Fibroblast of pulmonary artery (primary cell): ENCODE results near the gene STEAP2.

Experiments
- DNase-seq: peaks from one replicate; pipeline ENCODE4 v3.0.0-alpha.2; 2010; ENCODE audit warnings: low read depth
- H3K4me3 ChIP-seq: replicated peaks from 2 replicates; pipeline ENCODE4 v1.5.1; 2011; ENCODE audit warnings: low read depth, mild to moderate bottlenecking, control low read depth, low read length, moderate library complexity
- CTCF ChIP-seq: IDR thresholded peaks from 2 replicates; pipeline ENCODE4 v1.5.1; 2011; ENCODE audit warnings: mild to moderate bottlenecking, control low read depth, low read length, inconsistent platforms; ENCODE audit errors: missing control alignments

Gene STEAP2

GRCh38 chr7:90230834-90231233 lies 19.3 kb downstream of the STEAP2 start:
- no peak for DNase-seq
- no peak overlapping the region for H3K4me3 ChIP-seq
- no peak for TF ChIP-seq CTCF

DNA sequence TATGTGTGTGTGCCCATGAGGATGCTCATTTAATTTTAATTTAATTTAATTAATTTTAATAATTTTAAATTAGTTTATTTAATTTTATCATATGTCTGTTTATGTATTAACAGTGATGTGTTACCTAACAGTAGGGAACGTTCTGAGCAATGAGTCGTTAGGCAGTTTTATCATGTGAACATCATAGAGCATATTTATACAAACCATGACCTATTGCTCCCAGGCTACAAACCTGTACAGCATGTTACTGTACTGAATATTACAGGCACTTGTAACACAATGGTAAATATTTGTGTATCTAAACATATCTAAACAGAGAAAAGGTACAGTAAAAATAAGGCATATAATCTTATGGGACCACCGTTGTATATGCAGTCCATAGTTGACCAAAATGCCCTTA lies 19.8 kb downstream of the STEAP2 start:
- H3K4me3 ChIP-seq = no peak overlapping the region
- no peak for DNase-seq
- no peak for TF ChIP-seq CTCF

- no peak for DNase-seq
- H3K4me3 ChIP-seq = no peak overlapping the region
- no peak for TF ChIP-seq CTCF
These were observed 20.9 kb downstream of the STEAP2 start for GRCh38 chr7:90232430-90232829.

DNA sequence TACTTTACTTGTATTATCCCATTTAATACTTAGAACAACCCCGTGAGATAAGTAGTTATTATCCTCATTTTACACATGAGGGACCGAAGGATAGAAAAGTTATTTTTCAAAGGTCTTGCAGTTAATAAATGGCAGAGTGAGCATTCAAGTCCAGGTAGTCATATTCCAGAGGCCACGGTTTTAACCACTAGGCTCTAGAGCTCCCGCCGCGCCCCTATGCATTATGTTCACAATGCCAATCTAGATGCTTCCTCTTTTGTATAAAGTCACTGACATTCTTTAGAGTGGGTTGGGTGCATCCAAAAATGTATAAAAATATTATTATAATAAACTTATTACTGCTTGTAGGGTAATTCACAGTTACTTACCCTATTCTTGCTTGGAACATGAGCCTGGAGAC lies 22.0 kb downstream of the STEAP2 start:
- H3K4me3 ChIP-seq = no peak overlapping the region
- DNase-seq = no peak
- TF ChIP-seq CTCF = no peak

GRCh38 chr7:90236721-90237289 lies 25.3 kb downstream of the STEAP2 start:
- TF ChIP-seq CTCF = no peak
- no peak overlapping the region for H3K4me3 ChIP-seq
- no peak for DNase-seq

GRCh38 chr7:90238022-90238421 lies 26.5 kb downstream of the STEAP2 start:
- TF ChIP-seq CTCF = no peak
- H3K4me3 ChIP-seq = no peak overlapping the region
- no peak for DNase-seq

DNA sequence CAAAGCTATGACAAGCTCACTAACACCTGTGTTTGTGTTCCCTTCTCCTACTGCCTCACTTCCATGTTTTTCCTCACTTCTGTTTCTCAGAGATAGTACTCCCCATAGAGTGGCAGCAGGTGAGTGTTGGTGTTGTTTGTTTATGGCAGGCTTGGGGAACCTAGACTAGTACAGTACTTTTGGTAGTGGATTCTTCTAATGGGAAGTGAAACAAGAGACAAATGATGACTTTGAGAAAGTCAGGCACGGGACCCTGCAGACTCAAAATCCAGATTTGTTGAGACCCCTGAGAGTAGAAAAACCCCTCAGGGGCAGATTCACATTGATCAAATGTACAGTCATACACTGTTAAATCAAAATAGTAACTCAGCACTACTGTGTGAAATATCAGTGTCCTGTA lies 27.0 kb downstream of the STEAP2 start:
- TF ChIP-seq CTCF = no peak
- DNase-seq = no peak
- no peak overlapping the region for H3K4me3 ChIP-seq
